Neutrophil (primary cell): ENCODE data around the gene OSBPL2.
A peak's percentile ranks its signal among the peaks of the same experiment; 100 is the strongest.

Experiments used
- H3K27ac ChIP-seq: fragments of 200-600 bp; sonication (generic); 2 replicates; pipeline ENCODE4 v1.5.1; 2016; ENCODE audit warnings: mild to moderate bottlenecking, moderate library complexity
- H3K27me3 ChIP-seq: fragments of 200-600 bp; sonication (generic); 2 replicates; pipeline ENCODE4 v1.6.0; 2016; ENCODE audit warnings: mild to moderate bottlenecking
- H3K36me3 ChIP-seq: fragments of 200-600 bp; sonication (generic); 2 replicates; pipeline ENCODE4 v1.5.1; 2017
- H3K4me1 ChIP-seq, 2 experiments: fragments of 200-600 bp in 1 of 2; sonication (generic) in 1 of 2; 1 replicate in 1 of 2; 2 replicates in 1 of 2; pipeline versions ENCODE4 v1.5.1 to v1.6.1; 2013 to 2016; ENCODE audit warnings: low read depth in 1 of 2, low read length in 1 of 2, mild to moderate bottlenecking in 1 of 2, moderate library complexity in 1 of 2; ENCODE audit not compliant: control insufficient read depth in 1 of 2, insufficient read depth in 1 of 2
- H3K4me3 ChIP-seq, 2 experiments: fragments of 200-600 bp in 1 of 2; sonication (generic) in 1 of 2; 1 replicate in 1 of 2; 2 replicates in 1 of 2; pipeline ENCODE4 v1.5.1; 2013 to 2016; ENCODE audit warnings: low read depth in 1 of 2, low read length in 1 of 2, mild to moderate bottlenecking in 1 of 2, moderate library complexity in 1 of 2
- H3K9me3 ChIP-seq: fragments of 200-600 bp; sonication (generic); 2 replicates; pipeline ENCODE4 v1.5.1; 2016
- CTCF ChIP-seq: fragments of 200-600 bp; sonication (generic); IDR thresholded peaks from 2 replicates; pipeline ENCODE4 v1.5.1; 2016; ENCODE audit warnings: antibody characterized with exemption

Gene OSBPL2

GRCh38 chr20:62258499-62259293, 20.4 kb downstream of the OSBPL2 start:
- Histone ChIP-seq H3K4me1 (no peaks in the 10 kb centered on the region), H3K27me3 (no peaks in the 10 kb centered on the region), H3K4me3 (no peak overlapping the region), H3K27ac (no peak overlapping the region), H3K9me3 (no peaks in the 10 kb centered on the region), H3K36me3 (peaks cover 95% of the 10 kb centered on the region)
- TF ChIP-seq CTCF, result no peak

DNA sequence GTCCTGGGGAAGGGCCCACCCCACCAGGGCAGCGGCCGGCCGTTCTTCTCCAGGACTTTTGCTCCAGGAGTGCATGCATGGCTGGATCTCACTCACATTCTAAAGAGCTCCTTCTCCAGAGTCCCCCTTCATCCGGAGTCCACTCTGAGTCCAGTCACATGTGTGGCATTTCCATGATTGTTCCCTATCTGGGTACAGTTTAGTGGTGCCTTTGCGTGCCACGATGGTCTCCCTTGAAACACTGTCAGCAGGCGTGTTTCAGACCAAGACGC, 20.9 kb downstream of the OSBPL2 start:
- no peak for TF ChIP-seq CTCF

GRCh38 chr20:62262064-62262463, 23.7 kb downstream of the OSBPL2 start:
- no peak overlapping the region for H3K27ac ChIP-seq
- TF ChIP-seq CTCF, result no peak
- no peaks in the 10 kb centered on the region for H3K9me3 ChIP-seq
- no peaks in the 10 kb centered on the region for H3K27me3 ChIP-seq
- H3K4me1 ChIP-seq, result no peaks in the 10 kb centered on the region
- H3K36me3 ChIP-seq, result peaks cover 100% of the 10 kb centered on the region
- H3K4me3 ChIP-seq, result no peak overlapping the region

More for the DNA sequence above, 20.9 kb downstream of the OSBPL2 start:
- no peaks in the 10 kb centered on the region for H3K4me1 ChIP-seq
- no peak overlapping the region for H3K4me3 ChIP-seq
- no peak overlapping the region for H3K27ac ChIP-seq
- peaks cover 95% of the 10 kb centered on the region for H3K36me3 ChIP-seq
- H3K9me3 ChIP-seq, result no peaks in the 10 kb centered on the region
- H3K27me3 ChIP-seq, result no peaks in the 10 kb centered on the region

DNA sequence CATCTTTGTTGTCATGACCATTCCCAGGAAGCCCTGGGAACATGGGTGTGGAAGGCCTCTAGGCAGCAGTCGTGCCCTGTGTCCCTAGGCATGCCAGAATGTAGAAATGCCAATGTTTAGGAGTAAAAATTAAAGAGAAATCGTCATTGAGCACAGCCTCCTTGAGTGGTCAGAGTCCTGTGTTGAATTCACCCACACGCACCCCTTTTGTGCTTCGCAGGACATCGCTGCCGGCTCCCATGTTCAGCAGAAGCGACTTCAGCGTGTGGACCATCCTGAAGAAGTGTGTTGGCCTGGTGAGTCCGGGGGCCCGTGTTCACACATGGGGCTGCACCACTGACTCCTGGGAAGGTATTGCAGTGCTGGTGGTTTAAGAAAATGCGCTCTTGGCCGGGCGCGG, 25.1 kb downstream of the OSBPL2 start:
- peaks cover 96% of the 10 kb centered on the region for H3K36me3 ChIP-seq

GRCh38 chr20:62265365-62265764, 27.0 kb downstream of the OSBPL2 start:
- Histone ChIP-seq H3K27me3 (no peaks in the 10 kb centered on the region), H3K4me3 (no peak overlapping the region), H3K9me3 (no peaks in the 10 kb centered on the region), H3K4me1 (no peaks in the 10 kb centered on the region), H3K36me3 (peaks cover 94% of the 10 kb centered on the region), H3K27ac (peak overlapping the region; percentile 7)
- TF ChIP-seq CTCF, result no peak

More for the DNA sequence above, 25.1 kb downstream of the OSBPL2 start:
- H3K27ac ChIP-seq, result no peak overlapping the region
- H3K27me3 ChIP-seq, result no peaks in the 10 kb centered on the region
- no peaks in the 10 kb centered on the region for H3K9me3 ChIP-seq
- no peak for TF ChIP-seq CTCF
- no peak overlapping the region for H3K4me3 ChIP-seq
- H3K4me1 ChIP-seq, result no peaks in the 10 kb centered on the region
